GM21528 (cell line): Measurements from ENCODE around the gene GJB2.
A peak's percentile ranks its signal among the peaks of the same experiment; 100 is the strongest.

Source experiments
- ATAC-seq: cut with Tn5 transposase; IDR thresholded peaks from one replicate; pipeline ENCODE4 v1.9.1; 2021; ENCODE audit warnings: mild to moderate bottlenecking, moderate library complexity; ENCODE audit not compliant: unreplicated experiment, low FRiP score

The GJB2 gene

GRCh38 chr13:20193162-20193906 lies 596 bp upstream of the GJB2 start:
- ATAC-seq = no peak

- no peak for ATAC-seq
Observed at GRCh38 chr13:20192158-20192835, 441 bp downstream of the GJB2 start.

GRCh38 chr13:20191311-20192157 lies 1.2 kb downstream of the GJB2 start:
- no peak for ATAC-seq

GRCh38 chr13:20190481-20191310 lies 2.0 kb downstream of the GJB2 start:
- no peak for ATAC-seq

- ATAC-seq = no peak
Observed at GRCh38 chr13:20190076-20190475, 2.7 kb downstream of the GJB2 start.

GRCh38 chr13:20188667-20189553 lies 3.8 kb downstream of the GJB2 start:
- no peak for ATAC-seq

- ATAC-seq = no peak
Observed at GRCh38 chr13:20186771-20187170, 6.0 kb downstream of the GJB2 start.

- ATAC-seq = no peak
Observed at GRCh38 chr13:20185366-20186056, 7.2 kb downstream of the GJB2 start.

- no peak for ATAC-seq
Observed at GRCh38 chr13:20182231-20182846, 10.4 kb downstream of the GJB2 start.

GRCh38 chr13:20181188-20181587 lies 11.6 kb downstream of the GJB2 start:
- no peak for ATAC-seq

- ATAC-seq = no peak
Observed at GRCh38 chr13:20178156-20178555, 14.6 kb downstream of the GJB2 start.

- ATAC-seq = no peak
Observed at GRCh38 chr13:20177049-20177831, 15.5 kb downstream of the GJB2 start.

GRCh38 chr13:20175907-20176652 lies 16.7 kb downstream of the GJB2 start:
- no peak for ATAC-seq

- no peak for ATAC-seq
Observed at GRCh38 chr13:20175406-20175794, 17.3 kb downstream of the GJB2 start.

- ATAC-seq = peak; percentile 72
Observed at GRCh38 chr13:20174656-20175405, 17.9 kb downstream of the GJB2 start.

GRCh38 chr13:20173116-20173746 lies 19.5 kb downstream of the GJB2 start:
- ATAC-seq = no peak
